HG03280 (cell line): ENCODE measurements around the gene RPTN.

Source experiments
- ATAC-seq: cut with Tn5 transposase; IDR thresholded peaks from one replicate; pipeline ENCODE4 v1.9.1; 2021; ENCODE audit warnings: mild to moderate bottlenecking, moderate library complexity; ENCODE audit not compliant: unreplicated experiment

Gene RPTN

GRCh38 chr1:152112101-152112884, 46.7 kb downstream of the RPTN start:
- no peak for ATAC-seq

DNA sequence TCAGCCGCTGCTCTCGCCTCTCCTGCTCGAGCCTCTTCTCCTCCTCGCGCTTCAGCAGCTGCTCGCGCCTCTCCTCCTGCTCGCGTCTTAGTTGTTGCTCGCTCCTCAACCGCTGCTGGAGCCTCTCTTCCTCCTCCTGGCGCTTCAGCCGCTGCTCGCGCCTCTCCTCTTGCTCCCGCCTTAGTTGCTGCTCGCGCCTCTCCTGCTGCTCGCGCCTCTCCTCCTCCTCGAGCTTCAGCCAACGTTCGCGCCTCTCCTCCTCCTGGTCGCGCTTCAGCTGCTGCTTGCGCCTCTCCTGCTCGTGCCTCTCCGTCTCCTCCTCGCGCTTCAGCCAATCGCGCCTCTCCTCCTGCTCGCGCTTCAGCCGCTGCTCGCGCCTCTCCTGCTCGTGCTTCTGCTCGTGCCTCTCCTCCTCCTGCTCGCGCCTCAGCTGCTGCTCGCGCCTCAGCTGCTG, 47.5 kb downstream of the RPTN start:
- ATAC-seq, result no peak

GRCh38 chr1:152110860-152111514, 48.0 kb downstream of the RPTN start:
- ATAC-seq, result no peak

DNA sequence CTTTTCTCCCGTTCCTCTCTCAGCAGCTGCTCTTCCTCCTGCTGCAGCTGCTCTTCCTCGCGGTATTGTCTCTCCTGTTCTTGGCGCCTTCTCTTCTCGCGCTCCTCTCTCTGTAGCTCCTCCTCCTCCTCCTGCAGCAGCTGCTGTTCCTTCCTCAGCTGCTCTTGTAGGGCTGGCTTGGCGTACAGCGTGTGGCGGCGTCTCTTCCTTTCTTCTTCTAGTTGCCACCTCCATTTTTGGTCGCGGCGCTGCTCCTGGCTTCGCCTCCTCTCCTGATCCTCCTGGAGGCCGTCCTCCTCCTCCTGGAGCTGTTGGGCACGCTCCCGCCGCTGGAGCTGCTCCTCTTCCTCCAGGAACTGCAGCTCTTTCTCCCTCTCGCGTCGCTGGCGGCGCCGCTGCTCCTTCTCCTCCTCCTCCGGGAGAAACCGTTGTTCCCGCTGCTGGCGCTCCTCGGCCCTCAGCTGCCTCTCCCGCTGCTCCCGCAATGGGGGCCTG, 48.6 kb downstream of the RPTN start:
- ATAC-seq, result no peak

GRCh38 chr1:152109998-152110294, 49.1 kb downstream of the RPTN start:
- ATAC-seq, result no peak

GRCh38 chr1:152109231-152109997, 49.6 kb downstream of the RPTN start:
- ATAC-seq, result no peak

DNA sequence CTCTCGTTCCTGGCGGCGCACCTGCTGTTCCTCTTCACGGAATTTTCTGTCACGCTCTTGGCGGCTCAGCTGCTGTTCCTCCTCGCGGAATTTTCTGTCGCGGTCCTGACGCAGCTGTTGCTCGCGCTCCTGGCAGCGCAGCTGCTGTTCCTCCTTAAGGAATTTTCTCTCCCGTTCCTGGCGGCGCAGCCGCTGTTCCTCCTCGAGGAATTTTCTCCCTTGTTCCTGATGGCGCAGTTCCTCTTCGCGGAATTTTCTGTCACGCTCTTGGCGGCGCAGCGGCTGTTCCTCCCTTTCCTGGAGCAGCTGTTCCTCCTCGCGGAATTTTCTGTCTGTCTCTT, 50.2 kb downstream of the RPTN start:
- ATAC-seq, result no peak

- no peak for ATAC-seq
Measured at GRCh38 chr1:152107984-152108881, 50.8 kb downstream of the RPTN start.

DNA sequence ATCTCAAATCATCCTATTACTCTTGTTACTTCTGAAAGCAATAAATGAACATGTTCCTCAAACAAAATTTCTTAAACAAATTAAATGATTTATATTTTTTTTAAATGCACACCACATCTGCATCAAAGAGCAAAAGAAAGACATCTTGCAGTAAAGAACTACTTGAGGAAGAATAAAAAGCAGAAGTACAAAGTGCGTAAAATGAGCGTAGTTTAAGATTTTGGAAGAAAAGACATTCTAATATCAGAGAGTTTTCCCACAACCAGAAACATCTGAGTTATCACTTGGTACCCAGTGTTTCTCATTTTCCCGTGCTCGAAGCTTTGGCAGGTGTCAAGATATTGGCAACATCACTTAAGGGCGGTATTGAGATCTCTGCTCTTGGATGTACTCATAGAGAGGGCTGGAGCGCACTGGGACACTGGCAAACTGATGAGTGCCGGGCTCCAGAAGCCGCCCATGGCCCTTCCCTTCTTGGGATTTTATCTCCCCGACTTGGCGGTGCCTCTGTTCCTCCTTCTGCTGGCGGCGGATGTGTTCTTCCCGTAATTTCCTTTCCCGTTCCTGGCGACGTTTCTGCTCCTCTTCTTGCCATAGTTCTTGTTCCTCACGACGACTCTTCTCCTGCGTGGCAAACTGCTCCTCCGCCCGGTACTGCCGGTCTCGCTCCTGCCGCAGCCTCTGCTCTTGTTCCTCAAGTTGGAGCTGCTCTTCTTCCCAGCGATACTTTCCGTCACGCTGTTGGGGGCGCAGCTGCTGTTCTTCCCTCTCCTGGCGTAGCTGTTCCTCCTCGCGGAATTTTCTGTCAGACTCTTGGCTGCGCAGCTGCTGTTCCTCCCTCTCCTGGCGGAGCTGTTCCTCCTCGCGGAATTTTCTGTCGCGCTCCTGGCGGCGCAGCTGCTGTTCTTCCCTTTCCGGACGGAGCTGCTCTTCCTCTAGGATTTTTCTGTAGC, 51.7 kb downstream of the RPTN start:
- ATAC-seq, result no peak

GRCh38 chr1:152104854-152105253, 54.2 kb downstream of the RPTN start:
- no peak for ATAC-seq
